Activated naive CD4-positive, alpha-beta T cell treated with anti-CD3 and anti-CD28 coated beads, Interleukin-2, amount 50 U/mL, for 72 hours (primary cell): Measurements from ENCODE around the gene CCDC194. TPM values are rescaled to one million over a fixed set of nuclear protein-coding genes. Genes with fewer than 3 reads are reported as not detected.

ENCODE experiments used
- ATAC-seq, 2 donors: fragments of 150-1000 bp; cut with Tn5 transposase; 2 replicates each; pipeline ENCODE4 v1.10.0; 2021; ENCODE audit warnings: mild to moderate bottlenecking in 2 of 2, moderate library complexity in 2 of 2
- DNase-seq, 2 donors: peaks; one replicate each; pipeline ENCODE4 v3.0.0; 2021 to 2022; ENCODE audit warnings: low spot score in 2 of 2
- H3K27ac Mint-ChIP-seq, 2 donors: one replicate each; pipeline ENCODE4 v1.8.0; 2022; ENCODE audit warnings: mild to moderate bottlenecking in 2 of 2, mixed read lengths in 2 of 2
- H3K36me3 Mint-ChIP-seq, 2 donors: one replicate each; pipeline ENCODE4 v1.8.0; 2022; ENCODE audit warnings: mixed read lengths in 2 of 2
- H3K9me3 Mint-ChIP-seq, 2 donors: one replicate each; pipeline ENCODE4 v1.8.0; 2022; ENCODE audit warnings: mixed read lengths in 2 of 2
- total RNA-seq, 2 donors: library from RNA; stranded (reverse); gene quantifications; one replicate each; pipeline ENCODE4 v1.2.3, GENCODE V29; 2022

Gene CCDC194
- total RNA-seq, 2 donors from 2014 or later: 2.2 to 3.7 TPM

DNA sequence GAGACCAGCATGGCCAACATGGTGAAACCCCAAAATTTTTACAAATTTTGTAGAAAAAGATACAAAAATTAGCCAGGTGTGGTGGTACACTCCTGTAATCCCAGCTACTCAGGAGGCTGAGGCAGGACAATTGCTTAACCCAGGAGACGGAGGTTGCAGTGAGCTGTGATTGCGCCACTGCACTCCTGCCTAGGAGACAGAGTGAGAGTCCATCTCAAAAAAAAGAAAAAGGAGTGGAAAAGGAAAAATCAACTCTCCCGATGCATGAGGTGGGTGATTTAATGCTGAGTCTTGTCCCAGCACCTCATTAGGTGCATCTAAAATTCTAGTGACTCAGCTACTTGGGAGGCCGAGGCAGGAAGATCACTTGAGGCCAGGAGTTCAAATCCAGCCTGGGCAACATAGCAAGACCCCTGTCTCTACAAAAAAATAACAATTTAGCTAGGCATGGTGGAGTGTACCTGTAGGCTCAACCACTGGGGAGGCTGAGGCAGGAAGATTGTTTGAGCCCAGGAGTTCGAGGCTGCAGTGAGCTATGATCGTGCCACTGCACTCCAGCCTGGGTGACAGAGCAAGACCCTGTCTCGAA lies 36.8 kb downstream of the CCDC194 start:
- no peak for DNase-seq
- H3K9me3 Mint-ChIP-seq: no peaks in the 10 kb centered on the region
- no peaks in the 10 kb centered on the region for H3K36me3 Mint-ChIP-seq
- ATAC-seq: no peak
- no peak overlapping the region for H3K27ac Mint-ChIP-seq

DNA sequence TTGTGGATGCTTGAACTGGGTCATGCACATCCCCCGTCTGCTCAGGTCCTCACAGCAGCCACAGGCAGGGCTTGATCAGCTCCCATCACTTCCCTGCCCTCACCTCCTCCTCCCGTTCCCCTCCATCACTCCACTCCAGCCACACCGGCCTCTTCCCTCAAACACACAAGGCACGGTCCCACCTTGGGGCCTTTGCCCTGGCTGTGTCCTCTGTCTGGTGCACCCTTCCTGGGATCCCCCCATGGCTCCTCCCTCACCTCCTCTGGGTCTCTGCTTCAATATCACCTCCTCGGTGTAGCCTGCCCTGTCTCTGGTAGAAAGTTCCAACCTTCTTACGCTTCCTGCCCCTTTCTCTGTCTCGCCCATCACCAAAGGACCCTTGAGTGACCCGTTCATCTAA lies 40.6 kb downstream of the CCDC194 start:
- H3K9me3 Mint-ChIP-seq: no peaks in the 10 kb centered on the region
- ATAC-seq: no peak
- no peaks in the 10 kb centered on the region for H3K36me3 Mint-ChIP-seq
- no peak for DNase-seq
- peak overlapping the region in 1 of 2 donors; percentile 52 for H3K27ac Mint-ChIP-seq

DNA sequence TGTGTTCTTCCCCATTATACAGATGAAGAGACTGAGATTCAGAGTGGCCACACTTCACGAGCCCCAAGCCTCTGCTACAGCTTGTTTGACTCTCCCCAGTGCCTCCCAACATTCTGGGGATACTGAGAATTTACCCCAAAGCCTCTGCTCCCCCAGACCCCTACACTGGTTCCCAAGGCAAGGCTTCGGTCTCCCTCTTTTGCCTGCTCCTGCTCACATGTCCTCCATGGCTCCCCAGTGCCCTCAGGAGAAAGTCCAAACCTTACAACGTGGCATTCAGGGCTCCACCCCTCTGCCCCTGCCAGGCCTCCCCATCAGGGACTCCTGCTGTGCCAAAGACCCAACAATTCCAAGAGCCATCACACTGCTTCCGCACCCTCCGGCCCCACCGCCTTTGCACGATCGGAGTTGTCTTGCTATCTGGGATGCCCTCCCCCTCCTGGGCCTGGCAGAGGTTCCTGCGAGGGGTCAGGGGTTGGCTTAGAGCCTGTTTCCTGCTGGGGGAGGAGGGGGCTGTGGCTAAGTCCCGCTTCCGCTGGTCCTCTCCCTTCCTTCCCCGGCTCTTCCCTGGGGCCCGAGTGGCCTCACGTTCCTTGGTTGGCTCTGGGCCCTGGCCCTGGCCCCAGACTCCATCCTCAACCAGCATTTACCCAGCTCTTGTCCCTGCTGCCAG lies 41.3 kb downstream of the CCDC194 start:
- H3K27ac Mint-ChIP-seq: no peak overlapping the region
- no peak for DNase-seq
- no peaks in the 10 kb centered on the region for H3K9me3 Mint-ChIP-seq
- ATAC-seq: no peak
- H3K36me3 Mint-ChIP-seq: no peaks in the 10 kb centered on the region

DNA sequence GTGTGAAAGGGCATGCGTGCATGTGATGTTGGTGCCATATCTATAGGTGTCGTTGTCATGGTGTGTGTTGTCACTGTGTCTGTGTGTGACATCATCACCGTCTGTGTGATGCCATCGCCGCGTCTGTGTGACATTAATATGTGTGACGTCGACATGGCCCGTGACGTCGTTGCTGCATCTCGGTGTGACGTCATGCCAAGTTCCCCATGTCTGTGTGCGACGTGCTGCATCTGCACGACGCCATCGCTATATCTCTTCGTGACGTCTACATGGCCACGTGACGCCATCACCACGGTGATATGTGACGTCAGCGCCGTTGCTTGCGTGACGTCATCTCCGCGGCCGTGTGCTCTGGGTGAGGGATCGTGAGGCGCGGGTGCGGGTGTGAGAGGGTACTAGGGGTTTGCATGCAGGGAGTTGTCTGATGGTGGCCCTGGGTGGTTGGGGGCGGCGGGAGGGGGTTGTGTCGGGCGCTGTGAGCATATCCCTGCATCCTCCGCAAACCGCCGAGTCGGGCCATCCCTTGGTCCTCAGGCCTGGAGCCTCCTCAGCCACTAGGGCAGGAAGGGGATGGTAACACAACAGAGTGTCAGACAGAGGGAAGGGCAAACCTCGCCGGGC lies 42.1 kb downstream of the CCDC194 start:
- H3K36me3 Mint-ChIP-seq: no peaks in the 10 kb centered on the region

DNA sequence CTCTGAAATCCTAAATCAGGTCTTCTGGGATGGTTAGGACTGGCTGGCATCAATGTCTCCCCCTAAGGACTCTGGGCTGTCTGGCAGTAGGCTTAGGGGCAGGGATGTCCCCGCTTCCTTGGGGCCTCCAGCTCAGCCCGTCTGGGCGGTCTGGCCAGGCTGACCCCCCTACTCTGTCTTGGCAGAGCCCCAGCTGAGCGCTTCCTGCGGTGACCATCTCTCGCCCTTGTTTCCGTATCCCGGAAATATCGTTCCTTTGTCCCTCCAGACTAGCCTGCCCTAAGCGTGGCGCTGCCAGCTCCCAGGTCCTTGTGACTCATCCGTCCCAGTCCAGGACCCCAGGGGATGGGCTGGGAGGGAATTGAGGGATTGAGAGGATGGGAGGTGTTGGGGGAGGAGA lies 45.3 kb downstream of the CCDC194 start:
- Mint-ChIP-seq H3K27ac (no peak overlapping the region), H3K36me3 (no peaks in the 10 kb centered on the region), H3K9me3 (no peaks in the 10 kb centered on the region)
- no peak for ATAC-seq
- no peak for DNase-seq

More for the DNA sequence above, 42.1 kb downstream of the CCDC194 start:
- H3K9me3 Mint-ChIP-seq: no peaks in the 10 kb centered on the region
- ATAC-seq: no peak
- H3K27ac Mint-ChIP-seq: no peak overlapping the region
- DNase-seq: no peak

DNA sequence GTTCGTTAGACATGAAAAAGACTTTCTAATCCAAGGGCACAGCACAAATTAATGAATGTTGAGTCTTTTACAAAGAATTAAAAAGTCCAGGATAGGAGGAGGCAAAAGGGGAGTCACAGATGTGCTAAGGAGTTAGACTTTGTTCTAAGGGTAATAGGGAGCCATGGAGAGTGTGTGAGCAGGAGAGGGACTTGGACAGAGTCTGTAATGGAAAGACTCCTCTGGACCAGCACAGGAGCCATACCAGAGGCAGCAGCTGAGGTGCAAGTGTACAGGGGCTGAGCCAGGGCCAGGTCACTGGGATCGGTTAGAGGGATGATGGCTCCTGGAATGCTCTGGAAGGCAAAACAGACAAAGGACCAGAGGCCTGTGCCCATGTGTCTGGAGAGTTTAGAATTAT lies 46.1 kb downstream of the CCDC194 start:
- DNase-seq (no peak), ATAC-seq (no peak)
- Mint-ChIP-seq H3K9me3 (no peaks in the 10 kb centered on the region), H3K27ac (no peak overlapping the region), H3K36me3 (no peaks in the 10 kb centered on the region)

DNA sequence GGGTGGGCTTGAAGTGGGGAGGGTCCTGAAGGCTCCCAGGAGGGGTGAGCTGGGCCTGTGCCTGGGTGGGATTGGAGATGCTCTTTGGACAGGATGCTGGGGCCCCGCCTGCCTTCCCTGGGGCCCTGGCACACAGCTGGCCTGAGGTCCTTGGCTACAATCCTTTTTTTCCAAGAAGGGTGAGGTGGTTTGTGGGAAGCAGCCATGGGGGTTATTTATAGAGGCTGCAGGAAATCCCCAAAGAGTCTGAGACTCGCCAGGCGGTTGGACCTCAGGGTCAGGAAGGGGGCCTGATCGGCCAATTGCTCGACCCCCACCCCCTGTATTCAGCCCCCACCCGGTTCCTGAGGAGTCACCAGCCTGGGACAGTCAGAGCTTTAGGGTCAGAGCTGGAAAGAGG lies 46.6 kb downstream of the CCDC194 start:
- Mint-ChIP-seq H3K27ac (no peak overlapping the region), H3K36me3 (no peaks in the 10 kb centered on the region), H3K9me3 (no peaks in the 10 kb centered on the region)
- DNase-seq (no peak), ATAC-seq (no peak)

DNA sequence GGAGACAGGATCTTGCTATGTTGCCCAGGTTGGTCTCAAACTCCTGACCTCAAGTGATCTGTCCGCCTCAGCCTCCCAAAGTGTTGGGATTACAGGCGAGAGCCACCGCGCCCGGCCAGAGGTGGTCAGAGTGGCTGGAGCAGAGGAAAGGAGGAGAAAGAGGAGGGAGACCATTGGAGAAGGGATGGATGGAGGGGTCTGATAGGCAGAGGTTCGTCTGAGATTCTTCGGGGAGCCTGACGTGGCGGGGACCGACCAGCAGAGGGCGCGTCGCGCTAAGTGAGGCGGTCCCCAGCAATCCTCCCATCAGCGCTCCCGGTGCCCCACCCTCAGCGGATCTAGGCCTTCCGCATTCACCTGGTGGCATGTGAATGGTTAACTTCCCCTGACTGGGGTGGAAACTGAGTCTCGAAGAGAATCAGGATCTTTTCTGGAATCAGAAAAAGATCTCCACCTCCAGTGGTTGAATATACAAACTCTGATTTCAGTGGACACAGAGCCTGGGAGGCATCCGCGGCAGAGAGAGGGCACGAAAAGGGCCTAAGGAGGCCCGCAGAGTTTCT lies 47.8 kb downstream of the CCDC194 start:
- no peaks in the 10 kb centered on the region for H3K36me3 Mint-ChIP-seq
- ATAC-seq: peak; percentile 97 to 99

DNA sequence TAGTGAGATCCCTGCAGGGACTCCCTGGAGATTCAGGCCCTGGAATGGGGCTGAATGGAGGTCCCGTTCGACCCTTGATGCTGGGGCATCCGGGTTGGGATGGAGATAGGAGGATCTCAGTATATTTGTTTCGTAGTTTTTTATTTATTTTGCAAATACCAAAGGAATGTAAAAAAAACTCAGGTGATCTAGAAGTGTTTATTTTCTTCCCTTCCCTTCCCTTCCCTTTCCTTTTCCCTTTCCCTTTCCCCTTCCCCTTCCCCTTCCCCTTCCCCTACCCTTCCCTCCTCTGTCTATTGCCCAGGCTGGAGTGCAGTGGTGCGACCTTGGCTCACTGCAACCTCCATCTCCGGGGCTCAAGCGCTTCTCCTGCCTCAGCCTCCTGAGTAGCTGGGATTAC lies 52.2 kb downstream of the CCDC194 start:
- Mint-ChIP-seq H3K9me3 (no peaks in the 10 kb centered on the region), H3K36me3 (no peaks in the 10 kb centered on the region), H3K27ac (no peak overlapping the region)
- ATAC-seq: no peak
- DNase-seq: no peak

More for the DNA sequence above, 47.8 kb downstream of the CCDC194 start:
- H3K9me3 Mint-ChIP-seq: no peaks in the 10 kb centered on the region
- peak overlapping the region in 1 of 2 donors; percentile 63 for H3K27ac Mint-ChIP-seq
- DNase-seq: peak; percentile 82 to 91

DNA sequence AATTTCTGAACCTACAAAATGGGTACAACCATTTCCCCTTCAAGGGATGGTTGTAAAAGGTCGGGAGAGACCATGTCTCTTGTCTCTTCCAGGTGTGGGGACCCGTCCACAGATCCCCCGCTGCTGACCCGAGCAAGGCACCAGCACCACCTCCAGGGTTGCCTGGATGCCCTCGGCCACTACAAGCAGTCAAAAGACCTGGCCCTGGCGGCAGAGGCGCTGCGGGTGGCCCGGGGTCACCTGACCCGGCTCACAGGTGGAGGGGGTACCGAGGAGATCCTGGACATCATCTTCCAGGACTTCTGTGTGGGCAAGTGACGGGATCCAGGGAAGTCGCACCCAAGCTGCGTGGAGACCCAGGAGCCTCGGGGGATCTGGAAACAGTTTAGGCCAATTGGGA lies 52.6 kb downstream of the CCDC194 start:
- Mint-ChIP-seq H3K27ac (no peak overlapping the region), H3K36me3 (peaks cover 0 to 4% of the 10 kb centered on the region in 2 donors), H3K9me3 (no peaks in the 10 kb centered on the region)
- DNase-seq (no peak), ATAC-seq (no peak)

DNA sequence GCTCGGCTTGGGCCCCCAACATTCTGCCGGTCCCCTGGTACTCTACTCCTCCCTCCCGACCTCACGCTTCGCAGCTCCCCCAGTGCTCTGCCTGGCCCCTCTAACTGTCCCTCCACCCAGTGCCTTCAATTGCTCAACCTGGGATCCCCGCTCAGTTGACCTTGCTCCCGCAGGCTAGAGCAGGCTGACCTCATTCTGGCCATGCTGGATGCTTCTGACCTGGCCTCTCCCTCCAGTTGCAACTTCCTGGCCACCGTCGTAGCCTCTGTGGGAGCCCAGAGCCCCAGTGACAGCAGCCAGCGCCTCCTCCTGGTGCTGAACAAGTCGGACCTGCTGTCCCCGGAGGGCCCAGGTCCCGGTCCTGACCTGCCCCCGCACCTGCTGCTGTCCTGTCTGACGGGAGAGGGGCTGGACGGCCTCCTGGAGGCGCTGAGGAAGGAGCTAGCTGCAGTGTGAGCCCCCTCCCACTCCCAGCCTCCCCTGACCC lies 53.1 kb downstream of the CCDC194 start:
- ATAC-seq (no peak), DNase-seq (no peak)
- H3K36me3 Mint-ChIP-seq: peaks cover 0 to 4% of the 10 kb centered on the region in 2 donors
- no peaks in the 10 kb centered on the region for H3K9me3 Mint-ChIP-seq
- no peak overlapping the region for H3K27ac Mint-ChIP-seq

Other genes with a start within 250 kb of the CCDC194 start
- gene USE1, start 178.8 kb downstream of the CCDC194 start, total RNA-seq: 10 to 100 TPM; 28.6 to 39.1 TPM
- gene OCEL1, start 168.0 kb downstream of the CCDC194 start, total RNA-seq: 10 to 100 TPM; 14.3 to 17.1 TPM
- 10 to 100 TPM in 1 of 2 donors, 1 to 10 TPM in 1; 5.8 to 12.9 TPM for gene NR2F6, start 148.3 kb downstream of the CCDC194 start, total RNA-seq
- gene USHBP1, start 129.5 kb downstream of the CCDC194 start, total RNA-seq: under 1 TPM; 0.43 to 0.49 TPM
- gene BABAM1, start 126.8 kb downstream of the CCDC194 start, total RNA-seq: 100 to 1,000 TPM; 115 to 125 TPM
- 10 to 100 TPM in 1 of 2 donors, 1 to 10 TPM in 1; 8.4 to 13.7 TPM for gene ANKLE1, start 112.3 kb downstream of the CCDC194 start, total RNA-seq
- gene ABHD8, start 90.8 kb downstream of the CCDC194 start, total RNA-seq: 10 to 100 TPM; 10.4 to 10.5 TPM
- 100 to 1,000 TPM in 1 of 2 donors, 10 to 100 TPM in 1; 70.2 to 100 TPM for gene MRPL34, start 88.3 kb downstream of the CCDC194 start, total RNA-seq
- 10 to 100 TPM; 30.0 to 39.7 TPM for gene DDA1, start 84.6 kb downstream of the CCDC194 start, total RNA-seq
- gene ANO8, start 59.3 kb downstream of the CCDC194 start, total RNA-seq: 1 to 10 TPM; 4.5 to 7.2 TPM
- 10 to 100 TPM; 11.1 to 46.1 TPM for gene GTPBP3, start 56.6 kb downstream of the CCDC194 start, total RNA-seq
- gene PLVAP, start 16.9 kb downstream of the CCDC194 start, total RNA-seq: under 1 TPM in 1 of 2 donors, not detected in 1; 0.20 TPM
- 100 to 1,000 TPM in 1 of 2 donors, 10 to 100 TPM in 1; 77.4 to 126 TPM for gene BST2, start 11.4 kb upstream of the CCDC194 start, total RNA-seq
- gene MVB12A, start 25.9 kb upstream of the CCDC194 start, total RNA-seq: 10 to 100 TPM; 34.4 to 55.2 TPM
- gene TMEM221, start 54.5 kb upstream of the CCDC194 start, total RNA-seq: not detected
- not detected for gene NXNL1, start 66.7 kb upstream of the CCDC194 start, total RNA-seq
- 1 to 10 TPM; 5.8 to 6.3 TPM for gene SLC27A1, start 76.3 kb upstream of the CCDC194 start, total RNA-seq
- 10 to 100 TPM; 50.3 to 70.6 TPM for gene PGLS, start 117.5 kb upstream of the CCDC194 start, total RNA-seq
- gene COLGALT1, start 161.5 kb upstream of the CCDC194 start, total RNA-seq: 10 to 100 TPM; 39.2 to 64.7 TPM